Heart left ventricle (tissue), 16 donors: ENCODE data around the gene ZNF511. TPM values are rescaled to one million over a fixed set of nuclear protein-coding genes. Genes with fewer than 3 reads are reported as not detected.
A peak's percentile ranks its signal among the peaks of the same experiment; 100 is the strongest.

Source experiments
- ATAC-seq, 4 donors: fragments of 200-7000 bp; cut with Tn5 transposase; one replicate each; pipeline ENCODE4 v1.9.1; 2020 to 2022; ENCODE audit warnings: moderate library complexity in 4 of 4, mild to moderate bottlenecking in 3 of 4, moderate number of reproducible peaks in 1 of 4
- DNase-seq, 5 donors: peaks; one replicate each; pipeline ENCODE4 v3.0.0-alpha.2; 2020
- H3K27ac ChIP-seq, 12 donors: fragments of 200-600 bp; sonication (generic) in 4 of 12; one replicate each; pipeline versions ENCODE4 v1.5.0 to v1.8.0; 2016 to 2022; ENCODE audit warnings: mild to moderate bottlenecking in 2 of 12
- H3K27me3 ChIP-seq, 9 donors: fragments of 200-600 bp; sonication (generic) in 2 of 9; one replicate each; pipeline versions ENCODE4 v1.5.1 to v1.8.0; 2016 to 2022; ENCODE audit warnings: mild to moderate bottlenecking in 3 of 9
- H3K36me3 ChIP-seq, 9 donors: fragments of 200-600 bp; sonication (generic) in 2 of 9; one replicate each; pipeline versions ENCODE4 v1.5.0 to v1.8.0; 2018 to 2022; ENCODE audit warnings: mild to moderate bottlenecking in 2 of 9
- H3K4me1 ChIP-seq, 12 donors: fragments of 200-600 bp; sonication (generic) in 4 of 12; one replicate each; pipeline versions ENCODE4 v1.5.0 to v1.8.0; 2016 to 2022; ENCODE audit warnings: mild to moderate bottlenecking in 3 of 12
- H3K4me3 ChIP-seq, 12 donors: fragments of 200-600 bp; sonication (generic) in 4 of 12; one replicate each; pipeline versions ENCODE4 v1.5.0 to v1.8.0; 2017 to 2022; ENCODE audit warnings: mild to moderate bottlenecking in 9 of 12, moderate library complexity in 4 of 12
- H3K9me3 ChIP-seq, 12 donors: fragments of 200-600 bp; sonication (generic) in 4 of 12; one replicate each; pipeline versions ENCODE4 v1.5.0 to v1.8.0; 2016 to 2022; ENCODE audit warnings: mild to moderate bottlenecking in 1 of 12
- CTCF ChIP-seq, 12 donors: fragments of 200-600 bp; sonication (generic) in 4 of 12; IDR thresholded peaks; one replicate each; pipeline versions ENCODE4 v1.5.0 to v1.8.0; 2018 to 2022; ENCODE audit warnings: antibody characterized with exemption in 12 of 12, mild to moderate bottlenecking in 5 of 12
- POLR2A ChIP-seq, 2 donors: fragments of 450-650 bp; IDR thresholded peaks; one replicate each; pipeline ENCODE4 v1.6.1; 2017; ENCODE audit warnings: antibody characterized with exemption in 2 of 2, mild to moderate bottlenecking in 2 of 2, moderate library complexity in 2 of 2
- WGBS, 4 donors: extraction: QIAGEN DNeasy Blood & Tissue Kit in 2 of 4; methylation state at CpG; one replicate each; pipeline versions ENCODE4 v1.1.5 to v1.1.7; 2013 to 2018; 5-methylcytosine and 5-hydroxymethylcytosine counted together
- intact Hi-C, 10 donors: fragments of 100-400 bp; cut with DNase I; formaldehyde crosslinking; loops; one replicate each; pipeline versions ENCODE4 v1.11.1 to v1.14.2; 2022
- polyA plus RNA-seq, 2 donors: library from polyadenylated mRNA; stranded (reverse); fragments of 200-250 nt; gene quantifications; one replicate each; pipeline ENCODE4 v1.2.3, GENCODE V29; 2013
- total RNA-seq, 9 donors: library from RNA; depleted of rRNA in 2 of 9; stranded (reverse); fragments of >200 nt in 2 of 9; fragmentation: NEBNext Ultra II Directional in 3 of 9; extraction: Animal tissue kit (Norgen Biotek cat#: 25700) in 3 of 9; gene quantifications; one replicate each; pipeline versions ENCODE4 v1.1.0 to v1.2.4, GENCODE V29; 2016 to 2023
- donor health status: ischemic (EF 13 %, LVEDD 7.1; RV severe dilation, severe dysfunction).
- donor health status: healthy with polysubstance abuse.
- donor health status: DM: no; HTN: yes; CAD: no.
- donor health status: DM: no; HTN: no; CAD: no.
- donor health status: ischemic (EF 25% LVEDD 6.9; RV normal size, moderate dysfunction).
- donor health status: ischemic (EF 25% LVEDD 5.7; RV mildly dilated, moderate dysfunction).
- donor health status: healthy.
- donor health status: DM: yes; HTN: yes; CAD: no.
- donor health status: ischemic (EF 35%, LVEDD 5.7; RV mildly dilated, moderate dysfunction).
- donor health status: nonischemic (EF 11% LVEDD 7.7; RV severe dilation, severe dysfunction).
- donor health status: DM: yes; HTN: yes; CAD: no.
- donor health status: PGD.
- donor health status: ischemic (EF 29% LVEDD 5.4; RV normal size, mild dysfunction).
- donor health status: nonischemic (EF 23%, LVEDD 6.1; RV moderate dilation, normal function).

ZNF511 gene
- total and polyA plus RNA-seq, 11 donors = 34.5 to 80.4 (median 41.8) TPM

- H3K27me3 ChIP-seq = no peaks in the 10 kb centered on the region
- DNase-seq (peak; percentile 91 to 98 (median 93)), ATAC-seq (peak; percentile 81 to 95 (median 95))
- no peaks in the 10 kb centered on the region for H3K9me3 ChIP-seq
- H3K36me3 ChIP-seq = peaks cover 0 to 38% (median 26%) of the 10 kb centered on the region in 9 donors
- intact Hi-C loops = loop anchor here in 2 of 10 donors (2.0 to 5.0 kb wide), 4 partner anchors 46 to 83 kb away; partner anchors contain the start of genes MTG1 (in 1 of the 2) and PAOX (in 1 of the 2)
- peaks cover 0 to 41% (median 21%) of the 10 kb centered on the region in 12 donors for H3K4me1 ChIP-seq
- no peak for TF ChIP-seq CTCF (IDR thresholded peaks at IDR 0.05)
- TF ChIP-seq POLR2A (IDR thresholded peaks at IDR 0.05) = no peak
- peak overlapping the region; percentile 92 to 99 (median 98) for H3K27ac ChIP-seq
- WGBS, 4 donors = 26 to 39% (median 26%) methylated on average over 33 to 46 of the region's 46 CpGs
- H3K4me3 ChIP-seq = peak overlapping the region; percentile 78 to 100 (median 97)
These were observed 496 bp downstream of the ZNF511 start for GRCh38 chr10:133309100-133309719.

DNA sequence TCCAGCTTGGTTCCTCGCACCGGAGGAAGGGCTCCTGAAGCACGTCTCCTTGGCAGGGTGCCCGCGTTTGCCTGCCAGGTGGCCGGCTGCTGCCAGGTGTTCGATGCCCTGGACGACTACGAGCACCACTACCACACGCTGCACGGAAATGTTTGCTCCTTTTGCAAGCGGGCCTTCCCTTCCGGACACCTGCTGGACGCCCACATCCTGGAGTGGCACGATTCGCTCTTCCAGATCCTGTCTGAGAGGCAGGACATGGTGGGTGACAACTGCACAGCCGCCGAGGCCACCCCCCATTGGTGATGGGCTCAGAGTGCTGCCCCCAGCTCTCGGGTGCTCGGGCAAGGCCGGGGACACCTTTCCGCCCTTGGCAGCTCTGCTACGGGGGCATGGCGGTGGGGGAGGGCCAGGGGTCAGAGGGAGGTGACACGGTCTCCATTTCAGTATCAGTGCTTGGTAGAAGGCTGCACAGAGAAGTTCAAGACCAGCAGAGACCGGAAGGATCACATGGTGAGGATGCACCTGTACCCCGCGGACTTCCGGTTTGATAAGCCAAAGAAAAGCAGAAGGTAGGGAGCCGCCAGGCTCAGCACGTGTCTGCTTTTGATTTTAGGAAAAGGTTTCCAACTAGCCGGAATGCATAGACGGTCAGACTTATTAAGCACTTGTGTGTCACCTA lies 1.1 kb downstream of the ZNF511 start:
- Histone ChIP-seq H3K9me3 (no peaks in the 10 kb centered on the region), H3K4me1 (peaks cover 0 to 41% (median 21%) of the 10 kb centered on the region in 12 donors), H3K27ac (peak overlapping the region in 1 of 12 donors; percentile 96), H3K4me3 (peak overlapping the region in 2 of 12 donors; percentile 97 to 99), H3K27me3 (no peaks in the 10 kb centered on the region), H3K36me3 (peaks cover 0 to 38% (median 26%) of the 10 kb centered on the region in 9 donors)
- TF ChIP-seq CTCF (IDR thresholded peaks at IDR 0.05) (no peak), POLR2A (IDR thresholded peaks at IDR 0.05) (no peak)
- DNase-seq (no peak), ATAC-seq (no peak)
- intact Hi-C loops = loop anchor here in 4 of 10 donors (2.0 to 10.0 kb wide), 7 partner anchors 47 to 475 kb away; partner anchors contain the start of genes MTG1 (in 1 of the 4) and PAOX (in 1 of the 4)
- 92 to 94% (median 92%) methylated on average over 33 of the region's 33 CpGs for WGBS, 4 donors

DNA sequence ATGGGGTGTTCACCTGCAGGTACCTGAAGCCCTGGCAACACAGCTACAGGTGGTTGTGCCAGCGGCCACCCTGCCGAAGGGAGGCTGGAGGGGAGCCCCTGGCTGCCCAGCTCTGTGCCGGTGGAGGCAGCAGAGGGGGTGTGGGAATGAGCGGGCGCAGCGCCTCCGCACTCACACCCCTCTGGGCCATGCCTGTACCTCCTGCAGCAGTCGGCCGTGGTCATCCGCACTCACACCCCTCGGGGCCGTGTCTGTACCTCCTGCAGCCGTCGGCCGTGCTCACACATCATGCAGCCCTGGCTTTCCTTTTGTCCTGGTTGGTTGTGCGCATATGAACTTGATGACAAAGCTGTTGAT lies 1.7 kb downstream of the ZNF511 start:
- Histone ChIP-seq H3K4me1 (peaks cover 0 to 38% (median 21%) of the 10 kb centered on the region in 12 donors), H3K4me3 (no peak overlapping the region), H3K27ac (no peak overlapping the region), H3K9me3 (no peaks in the 10 kb centered on the region), H3K27me3 (no peaks in the 10 kb centered on the region), H3K36me3 (peaks cover 0 to 38% (median 26%) of the 10 kb centered on the region in 9 donors)
- 94 to 97% (median 95%) methylated on average over 15 to 16 of the region's 16 CpGs for WGBS, 4 donors
- intact Hi-C loops = loop anchor here in 3 of 10 donors (5.0 to 10.0 kb wide), 3 partner anchors 297 to 476 kb away; no protein-coding TSS in a partner anchor
- TF ChIP-seq POLR2A (IDR thresholded peaks at IDR 0.05) (no peak), CTCF (IDR thresholded peaks at IDR 0.05) (no peak)
- DNase-seq (no peak), ATAC-seq (no peak)

DNA sequence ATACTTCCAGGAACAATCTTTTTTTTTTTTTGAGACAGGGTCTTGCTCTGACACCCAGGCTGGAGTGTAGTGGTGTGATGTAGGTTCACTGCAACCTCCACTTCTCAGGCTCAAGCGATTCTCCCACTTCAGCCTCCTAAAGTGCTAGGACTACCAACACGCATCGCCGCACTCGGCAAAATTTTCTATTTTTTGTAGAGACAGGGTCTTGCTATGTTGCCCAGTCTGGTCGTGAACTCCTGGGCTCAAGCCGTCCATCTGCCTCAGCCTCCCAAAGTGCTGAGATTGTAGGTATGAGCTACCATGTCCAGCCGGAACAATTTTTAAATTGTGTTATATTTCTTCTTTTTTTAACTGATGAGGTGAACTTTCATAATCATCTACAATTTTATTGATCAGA lies 2.1 kb downstream of the ZNF511 start:
- Histone ChIP-seq H3K4me3 (no peak overlapping the region), H3K36me3 (peaks cover 0 to 38% (median 26%) of the 10 kb centered on the region in 9 donors), H3K27me3 (no peaks in the 10 kb centered on the region), H3K27ac (no peak overlapping the region), H3K9me3 (no peaks in the 10 kb centered on the region), H3K4me1 (peaks cover 0 to 34% (median 19%) of the 10 kb centered on the region in 12 donors)
- ATAC-seq (no peak), DNase-seq (no peak)
- 94 to 98% (median 96%) methylated on average over 8 of the region's 8 CpGs for WGBS, 4 donors
- intact Hi-C loops = loop anchor here in 3 of 10 donors (5.0 to 10.0 kb wide), 3 partner anchors 297 to 476 kb away; no protein-coding TSS in a partner anchor
- TF ChIP-seq POLR2A (IDR thresholded peaks at IDR 0.05) = no peak
- TF ChIP-seq CTCF (IDR thresholded peaks at IDR 0.05) = no peak
